Stimulated activated CD4-positive, alpha-beta T cell treated with anti-CD3 and anti-CD28 coated beads, TNF-alpha, amount 100 ng/mL, for 48 hours (primary cell): ENCODE measurements around the gene RNF224.
"Not testable (repeated sequence)": the region's sequence is repeated elsewhere in the genome, so short reads cannot be mapped to it uniquely, and the experiment has no call there.

Experiments used
- DNase-seq, 3 donors: peaks; one replicate each; pipeline ENCODE4 v3.0.0-alpha.2; 2020; ENCODE audit warnings: low read depth in 3 of 3

Gene RNF224

GRCh38 chr9:137252555-137253506 lies 25.5 kb downstream of the RNF224 start:
- no peak for DNase-seq

- DNase-seq, result no peak
Observed at GRCh38 chr9:137253717-137254623, 26.7 kb downstream of the RNF224 start.

GRCh38 chr9:137254624-137255447 lies 27.5 kb downstream of the RNF224 start, which contains the start of gene NELFB:
NELFB (plus strand) TSS chr9:137255327.
- DNase-seq, result peak; percentile 86 to 96 (median 96)

DNA sequence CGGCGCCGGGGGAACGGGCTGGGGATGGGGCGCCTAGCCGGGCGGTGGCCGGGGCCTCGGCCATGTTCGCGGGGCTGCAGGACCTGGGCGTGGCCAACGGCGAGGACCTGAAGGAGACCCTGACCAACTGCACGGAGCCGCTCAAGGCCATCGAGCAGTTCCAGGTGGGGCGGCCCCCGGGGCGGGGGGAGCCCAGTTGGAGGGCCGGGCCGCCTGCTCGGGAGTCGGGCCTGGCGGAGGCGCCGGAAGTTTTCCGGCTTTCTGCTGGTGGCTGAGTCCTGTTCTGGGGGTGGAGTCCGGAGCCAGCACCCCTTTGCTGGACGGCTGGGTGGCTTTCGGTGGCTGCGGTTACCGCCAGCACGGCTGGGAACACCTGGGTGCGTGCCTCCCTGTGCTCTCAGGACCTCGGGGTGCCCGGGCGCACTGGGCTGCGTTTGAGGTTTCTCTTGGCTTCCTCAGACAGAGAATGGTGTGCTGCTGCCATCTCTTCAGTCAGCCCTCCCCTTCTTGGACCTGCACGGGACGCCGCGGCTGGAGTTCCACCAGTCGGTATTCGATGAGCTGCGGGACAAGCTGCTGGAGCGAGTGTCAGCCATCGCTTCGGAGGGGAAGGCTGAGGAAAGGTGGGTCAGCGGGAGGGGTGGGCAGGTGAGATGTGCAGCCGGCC lies 28.3 kb downstream of the RNF224 start:
- no peak for DNase-seq

- DNase-seq, result no peak
Observed at GRCh38 chr9:137256362-137256761, 29.1 kb downstream of the RNF224 start.

DNA sequence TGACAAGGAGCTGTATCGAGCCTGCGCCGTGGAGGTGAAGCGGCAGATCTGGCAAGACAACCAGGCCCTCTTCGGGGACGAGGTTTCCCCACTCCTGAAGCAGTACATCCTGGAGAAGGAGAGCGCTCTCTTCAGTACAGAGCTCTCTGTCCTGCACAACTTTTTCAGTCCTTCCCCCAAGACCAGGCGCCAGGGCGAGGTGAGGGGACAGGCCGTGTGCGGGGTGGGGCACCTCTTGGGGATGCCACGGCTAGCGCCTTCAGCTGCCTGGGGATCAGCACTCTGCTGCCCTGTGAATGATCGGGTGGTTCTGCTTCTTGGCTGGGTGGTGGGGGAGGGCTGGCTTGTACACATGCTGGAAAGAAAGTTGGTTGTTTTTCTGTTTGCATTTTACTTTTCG lies 29.6 kb downstream of the RNF224 start:
- no peak for DNase-seq

DNA sequence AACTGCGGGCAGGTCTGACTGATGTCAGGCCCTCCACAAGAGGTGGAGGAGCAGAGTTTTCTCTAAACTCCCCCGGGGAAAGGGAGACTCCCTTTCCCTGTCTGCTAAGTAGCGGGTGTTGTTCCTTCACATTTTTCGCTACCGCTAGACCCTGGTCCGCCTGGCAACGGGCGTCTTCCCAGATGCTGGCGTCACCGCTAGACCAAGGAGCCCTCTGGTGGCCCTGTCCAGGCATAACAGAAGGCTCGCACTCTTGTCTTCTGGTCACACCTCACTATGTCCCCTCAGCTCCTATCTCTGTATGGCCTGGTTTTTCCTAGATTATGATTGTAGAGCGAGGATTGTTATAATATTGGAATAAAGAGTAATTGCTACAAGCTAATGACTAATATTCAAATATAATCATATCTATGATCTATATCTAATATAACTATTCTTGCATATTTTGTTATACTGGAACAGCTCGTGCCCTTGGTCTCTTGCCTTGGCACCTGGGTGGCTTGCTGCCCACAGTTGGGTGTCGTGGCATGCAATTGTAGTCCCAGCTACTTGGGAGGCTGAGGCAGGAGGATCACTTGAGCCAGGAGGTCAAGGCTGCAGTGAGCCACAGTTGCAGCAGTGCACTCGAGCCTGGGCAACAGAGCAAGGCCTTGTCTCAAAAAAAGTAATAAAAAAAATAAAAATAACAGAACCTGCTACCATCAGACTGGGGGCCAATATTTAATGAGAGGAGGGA lies 35.0 kb downstream of the RNF224 start:
- DNase-seq, result not testable (repeated sequence)

DNA sequence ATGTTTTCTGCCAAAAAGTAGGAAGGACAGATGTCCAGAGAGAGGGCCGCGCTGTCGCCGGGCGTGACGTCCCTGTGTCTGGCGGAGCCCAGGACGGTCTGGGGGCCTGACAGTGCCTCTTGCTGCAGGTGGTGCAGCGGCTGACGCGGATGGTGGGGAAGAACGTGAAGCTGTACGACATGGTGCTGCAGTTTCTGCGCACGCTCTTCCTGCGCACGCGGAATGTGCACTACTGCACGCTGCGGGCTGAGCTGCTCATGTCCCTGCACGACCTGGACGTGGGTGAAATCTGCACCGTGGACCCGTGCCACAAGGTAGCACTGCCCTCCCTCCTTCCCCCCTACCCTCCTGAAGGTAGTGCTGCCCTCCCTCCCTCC lies 35.6 kb downstream of the RNF224 start:
- DNase-seq, result no peak

DNA sequence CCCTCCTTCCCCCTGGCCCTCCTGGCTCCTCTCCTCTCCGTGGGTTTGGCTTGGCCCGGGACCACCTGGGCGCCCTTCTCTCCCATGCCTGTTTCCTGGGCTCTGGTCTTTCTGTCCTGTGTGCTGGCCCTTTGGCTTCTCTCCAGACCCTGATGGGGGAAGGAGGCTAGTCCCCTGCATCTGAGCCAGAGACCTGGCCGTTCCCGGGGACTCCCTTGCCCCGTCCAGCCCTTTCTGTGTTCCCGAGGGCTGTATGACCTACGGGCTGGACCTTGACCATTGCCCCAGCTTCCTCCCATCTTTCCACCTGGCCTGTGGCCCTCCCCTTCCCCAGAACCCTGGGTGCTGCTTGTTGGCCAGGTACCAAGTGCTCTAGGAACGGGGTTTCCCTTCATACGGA lies 36.2 kb downstream of the RNF224 start:
- DNase-seq, result no peak

GRCh38 chr9:137264067-137264466 lies 36.8 kb downstream of the RNF224 start:
- no peak for DNase-seq

- no peak for DNase-seq
Observed at GRCh38 chr9:137265496-137266161, 38.3 kb downstream of the RNF224 start.

DNA sequence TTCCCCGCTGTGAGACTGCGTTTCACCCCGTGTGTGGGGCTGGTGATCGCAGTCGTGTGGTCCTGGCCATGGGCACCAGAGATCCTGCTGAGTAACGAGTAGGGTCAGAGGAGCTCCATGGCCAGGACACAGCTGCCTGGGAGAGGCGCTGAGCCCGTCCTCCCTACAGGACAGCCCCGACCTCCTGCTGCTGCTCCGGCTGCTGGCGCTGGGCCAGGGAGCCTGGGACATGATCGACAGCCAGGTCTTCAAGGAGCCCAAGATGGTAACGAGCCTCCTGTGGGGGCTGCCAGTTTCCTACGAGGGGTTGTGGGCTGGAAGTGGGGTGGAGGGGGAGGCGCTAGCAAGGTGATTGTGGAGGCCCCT lies 38.8 kb downstream of the RNF224 start:
- DNase-seq, result no peak

DNA sequence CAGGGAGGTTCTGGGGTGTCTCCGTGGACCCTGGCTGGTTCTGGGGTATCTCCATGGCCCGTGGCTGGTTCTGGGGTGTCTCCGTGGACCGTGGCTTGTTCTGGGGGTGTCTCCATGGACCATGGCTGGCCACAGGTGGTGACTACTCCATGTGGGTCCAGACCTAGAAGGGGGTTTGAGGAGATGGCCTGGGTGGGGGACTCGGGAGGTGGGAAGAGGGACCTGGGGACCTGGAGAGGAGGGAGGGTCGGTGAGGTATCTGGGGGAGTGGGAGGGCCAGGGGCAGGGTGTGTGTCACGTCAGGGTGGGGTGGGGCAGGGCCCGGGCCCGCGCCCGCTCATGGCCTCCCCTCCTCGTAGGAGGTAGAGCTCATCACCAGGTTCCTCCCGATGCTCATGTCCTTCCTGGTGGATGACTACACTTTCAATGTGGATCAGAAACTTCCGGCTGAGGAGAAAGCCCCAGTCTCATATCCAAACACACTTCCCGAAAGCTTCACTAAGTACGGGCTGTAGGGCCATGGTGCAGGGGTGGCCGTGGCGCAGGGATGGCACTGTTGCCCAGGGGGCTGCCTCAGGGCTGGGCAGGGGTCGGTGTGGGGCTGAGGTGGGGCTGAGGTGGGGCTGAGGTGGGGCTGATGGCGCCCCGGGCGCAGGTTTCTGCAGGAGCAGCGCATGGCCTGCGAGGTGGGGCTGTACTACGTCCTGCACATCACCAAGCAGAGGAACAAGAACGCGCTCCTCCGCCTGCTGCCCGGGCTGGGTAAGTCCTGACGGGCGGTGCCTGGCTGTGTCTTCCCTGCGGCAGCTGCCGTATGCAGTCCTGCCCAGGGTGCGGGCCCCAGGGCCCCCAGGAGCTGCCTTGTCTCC lies 39.5 kb downstream of the RNF224 start:
- DNase-seq, result no peak

DNA sequence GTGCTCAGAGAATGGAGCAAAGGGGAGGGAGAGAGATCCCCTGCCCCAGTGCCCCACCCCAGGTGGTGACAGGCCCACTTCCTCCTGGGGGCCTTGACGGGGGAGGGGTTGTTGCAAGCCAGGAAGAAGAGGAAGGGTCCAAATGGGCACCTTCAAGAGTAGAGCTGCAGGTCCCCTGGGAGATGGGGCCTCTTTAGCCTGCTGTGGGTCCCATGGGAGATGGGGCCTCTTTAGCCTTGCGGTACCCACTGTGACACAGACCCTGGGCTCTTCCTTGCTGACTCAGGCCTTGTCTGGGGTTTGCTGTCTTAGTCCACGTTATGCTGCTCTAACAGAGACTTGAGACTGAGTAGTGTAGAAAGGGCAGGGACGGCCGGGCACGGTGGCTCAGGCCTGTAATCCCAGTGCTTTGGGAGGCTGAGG lies 40.6 kb downstream of the RNF224 start:
- DNase-seq, result no peak

DNA sequence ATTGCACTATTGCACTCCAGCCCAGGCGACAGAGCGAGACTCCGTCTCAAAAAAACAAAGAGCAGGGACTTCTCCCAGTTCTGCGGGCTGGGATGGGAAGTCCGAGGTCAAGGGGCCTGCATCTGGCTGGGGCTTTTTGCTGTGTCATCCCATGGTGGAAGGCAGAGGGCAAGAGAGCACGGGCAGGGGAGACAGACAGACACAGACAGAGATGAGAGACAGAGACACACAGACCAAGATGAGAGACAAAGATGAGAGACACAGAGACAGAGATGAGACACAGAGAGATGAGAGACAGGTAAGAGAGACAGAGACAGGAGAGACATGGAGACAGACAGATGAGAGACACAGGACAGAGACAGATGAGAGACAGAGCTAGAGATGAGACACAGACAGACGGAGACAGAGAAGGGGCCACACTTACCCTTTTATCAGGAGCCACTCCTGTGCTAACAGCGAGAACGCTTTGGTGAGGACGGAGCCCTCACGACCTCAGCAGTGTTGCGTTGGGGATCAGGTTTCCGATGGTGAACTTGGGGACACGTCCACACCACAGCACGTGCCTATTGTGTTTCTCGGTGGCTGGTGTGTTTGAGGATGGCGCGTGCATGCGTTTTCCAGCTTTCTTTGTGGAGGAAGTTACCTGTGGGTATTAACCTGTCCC lies 41.4 kb downstream of the RNF224 start:
- no peak for DNase-seq

GRCh38 chr9:137269231-137269772 lies 42.0 kb downstream of the RNF224 start:
- no peak for DNase-seq

GRCh38 chr9:137270929-137271695 lies 43.8 kb downstream of the RNF224 start:
- DNase-seq, result no peak
